WERI-Rb-1 (cell line): Measurements from ENCODE around the gene ZNF653.
"Not testable (repeated sequence)": the region's sequence is repeated elsewhere in the genome, so short reads cannot be mapped to it uniquely, and the experiment has no call there.

Experiments
- DNase-seq: peaks from one replicate; pipeline ENCODE4 v3.0.0-alpha.2; 2020
- H3K27ac ChIP-seq: fragments of 250-450 bp; sonication (Bioruptor Pico); 2 replicates; pipeline ENCODE4 v1.5.1; 2020; ENCODE audit warnings: mild to moderate bottlenecking, moderate library complexity
- H3K27me3 ChIP-seq: fragments of 250-450 bp; sonication (Bioruptor Pico); 2 replicates; pipeline ENCODE4 v1.5.1; 2021; ENCODE audit warnings: mild to moderate bottlenecking, low read depth, moderate library complexity; ENCODE audit not compliant: insufficient read depth, severe bottlenecking
- H3K36me3 ChIP-seq: fragments of 250-450 bp; sonication (Bioruptor Pico); 2 replicates; pipeline ENCODE4 v1.5.1; 2020; ENCODE audit warnings: mild to moderate bottlenecking, moderate library complexity
- H3K4me3 ChIP-seq: 2 replicates; pipeline ENCODE4 v1.5.1; 2011; ENCODE audit warnings: low read depth, mild to moderate bottlenecking, control low read depth, low read length
- H3K9me3 ChIP-seq: fragments of 250-450 bp; sonication (Bioruptor Pico); 2 replicates; pipeline ENCODE4 v1.5.1; 2021; ENCODE audit warnings: mild to moderate bottlenecking, moderate library complexity; ENCODE audit not compliant: severe bottlenecking
- TF ChIP-seq, protein P1 (sequence below): IDR thresholded peaks from 2 replicates; pipeline ENCODE4 v1.5.1; 2011; ENCODE audit warnings: low read depth, mild to moderate bottlenecking, control low read depth, inconsistent platforms, low read length

ZNF653 gene

DNA sequence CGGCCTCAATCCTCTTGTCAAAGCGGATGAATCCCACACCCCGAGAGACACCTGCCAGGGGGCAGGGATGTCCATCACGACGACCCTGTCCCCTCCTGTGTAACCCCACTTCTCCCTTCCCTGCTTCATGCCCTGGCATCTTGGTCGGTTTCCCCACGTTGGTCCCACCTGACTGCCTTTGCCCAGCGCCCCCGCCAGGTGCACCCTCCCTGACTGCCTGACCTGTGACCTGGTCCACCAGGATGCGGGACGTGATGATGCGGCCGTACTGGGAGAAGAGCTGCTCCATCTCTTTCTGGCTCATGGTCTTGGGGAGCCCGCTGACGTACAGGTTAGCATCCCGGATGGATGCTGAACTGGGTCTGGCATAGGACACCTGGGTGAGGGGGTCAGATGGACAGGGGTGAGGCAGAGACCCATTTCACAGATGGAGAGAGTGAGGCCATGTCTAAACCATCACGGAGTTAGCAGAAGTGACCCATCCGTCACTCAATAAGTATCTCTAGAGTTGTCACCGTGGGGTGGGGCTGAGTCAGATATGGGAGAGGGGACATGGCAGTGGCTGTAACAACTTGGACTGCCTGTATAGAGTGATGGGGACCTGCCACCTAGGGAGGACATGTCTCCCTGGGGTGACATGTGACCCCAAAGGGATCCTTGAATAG lies 47.3 kb downstream of the ZNF653 start:
- DNase-seq = no peak
- TF ChIP-seq, protein P1, sequence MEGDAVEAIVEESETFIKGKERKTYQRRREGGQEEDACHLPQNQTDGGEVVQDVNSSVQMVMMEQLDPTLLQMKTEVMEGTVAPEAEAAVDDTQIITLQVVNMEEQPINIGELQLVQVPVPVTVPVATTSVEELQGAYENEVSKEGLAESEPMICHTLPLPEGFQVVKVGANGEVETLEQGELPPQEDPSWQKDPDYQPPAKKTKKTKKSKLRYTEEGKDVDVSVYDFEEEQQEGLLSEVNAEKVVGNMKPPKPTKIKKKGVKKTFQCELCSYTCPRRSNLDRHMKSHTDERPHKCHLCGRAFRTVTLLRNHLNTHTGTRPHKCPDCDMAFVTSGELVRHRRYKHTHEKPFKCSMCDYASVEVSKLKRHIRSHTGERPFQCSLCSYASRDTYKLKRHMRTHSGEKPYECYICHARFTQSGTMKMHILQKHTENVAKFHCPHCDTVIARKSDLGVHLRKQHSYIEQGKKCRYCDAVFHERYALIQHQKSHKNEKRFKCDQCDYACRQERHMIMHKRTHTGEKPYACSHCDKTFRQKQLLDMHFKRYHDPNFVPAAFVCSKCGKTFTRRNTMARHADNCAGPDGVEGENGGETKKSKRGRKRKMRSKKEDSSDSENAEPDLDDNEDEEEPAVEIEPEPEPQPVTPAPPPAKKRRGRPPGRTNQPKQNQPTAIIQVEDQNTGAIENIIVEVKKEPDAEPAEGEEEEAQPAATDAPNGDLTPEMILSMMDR = no peak
- no peaks in the 10 kb centered on the region for H3K36me3 ChIP-seq
- H3K4me3 ChIP-seq = no peak overlapping the region
- H3K27me3 ChIP-seq = no peaks in the 10 kb centered on the region
- H3K9me3 ChIP-seq = no peaks in the 10 kb centered on the region
- no peak overlapping the region for H3K27ac ChIP-seq

DNA sequence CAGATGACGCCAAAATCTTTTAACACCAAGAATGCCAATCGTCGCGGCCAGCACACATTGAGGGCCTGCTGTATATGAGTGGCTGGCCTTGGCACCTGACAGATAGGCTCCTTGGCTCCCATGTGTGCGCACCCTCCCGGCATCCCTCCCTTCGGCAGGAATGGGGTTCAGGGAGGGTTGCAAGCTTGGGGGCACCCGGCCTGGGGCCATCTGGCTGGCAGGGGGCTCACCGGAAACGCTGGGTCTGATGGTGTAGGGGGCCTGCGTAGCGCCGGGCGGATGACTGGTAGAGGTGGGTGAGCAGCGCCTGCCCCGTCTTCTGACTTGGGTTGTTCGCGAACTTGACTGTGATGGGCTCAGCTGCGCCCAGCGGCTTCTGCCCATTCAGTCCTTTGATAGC lies 47.8 kb downstream of the ZNF653 start:
- TF ChIP-seq, protein P1 = no peak

DNA sequence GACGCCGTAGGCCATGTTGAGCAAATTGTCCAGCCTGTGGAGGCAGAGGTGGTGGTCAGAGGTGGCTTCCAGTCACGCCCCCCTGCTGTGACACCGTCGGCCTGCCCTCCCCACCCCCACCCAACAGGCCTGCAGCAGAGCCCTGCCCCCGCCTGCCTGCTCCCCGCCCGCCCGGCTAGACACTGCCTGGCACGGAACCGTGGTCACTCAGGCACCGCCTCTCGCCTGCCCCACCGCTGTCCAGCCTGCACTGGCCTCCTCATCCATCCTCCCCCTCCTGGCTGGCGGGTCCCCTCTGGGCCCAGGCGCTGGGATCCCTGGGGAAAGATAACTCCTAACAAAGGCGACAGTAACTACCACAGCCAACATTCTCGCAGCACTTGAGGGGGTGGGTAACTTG lies 48.5 kb downstream of the ZNF653 start:
- no peaks in the 10 kb centered on the region for H3K9me3 ChIP-seq
- H3K4me3 ChIP-seq = no peak overlapping the region
- H3K27ac ChIP-seq = no peak overlapping the region
- no peak for DNase-seq
- no peaks in the 10 kb centered on the region for H3K27me3 ChIP-seq
- no peaks in the 10 kb centered on the region for H3K36me3 ChIP-seq
- TF ChIP-seq, protein P1 = no peak

More for the DNA sequence above, 47.8 kb downstream of the ZNF653 start:
- Histone ChIP-seq H3K27me3 (no peaks in the 10 kb centered on the region), H3K9me3 (no peaks in the 10 kb centered on the region), H3K4me3 (no peak overlapping the region), H3K36me3 (no peaks in the 10 kb centered on the region), H3K27ac (no peak overlapping the region)
- DNase-seq = no peak

DNA sequence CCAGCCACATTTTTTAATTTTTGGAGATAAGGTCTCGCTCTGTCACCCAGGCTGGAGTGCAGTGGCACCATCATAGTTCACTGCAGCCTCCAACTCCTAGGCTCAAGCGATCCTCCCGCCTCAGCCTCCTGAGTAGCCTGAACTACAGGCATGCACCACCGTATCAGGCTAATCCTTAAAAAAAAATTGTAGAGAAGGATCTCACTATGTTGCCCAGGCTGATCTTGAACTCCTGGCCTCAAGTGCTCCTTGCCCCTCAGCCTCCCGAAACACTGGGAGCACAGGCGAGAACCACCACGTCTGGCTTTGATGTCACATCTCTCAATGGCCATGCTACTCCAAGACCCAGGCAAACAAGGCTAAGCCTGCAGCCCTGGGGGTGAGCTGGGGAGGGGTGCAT lies 49.0 kb downstream of the ZNF653 start:
- Histone ChIP-seq H3K27me3 (no peaks in the 10 kb centered on the region), H3K9me3 (no peaks in the 10 kb centered on the region), H3K36me3 (no peaks in the 10 kb centered on the region), H3K27ac (no peak overlapping the region), H3K4me3 (no peak overlapping the region)
- TF ChIP-seq, protein P1 = no peak
- DNase-seq = no peak

DNA sequence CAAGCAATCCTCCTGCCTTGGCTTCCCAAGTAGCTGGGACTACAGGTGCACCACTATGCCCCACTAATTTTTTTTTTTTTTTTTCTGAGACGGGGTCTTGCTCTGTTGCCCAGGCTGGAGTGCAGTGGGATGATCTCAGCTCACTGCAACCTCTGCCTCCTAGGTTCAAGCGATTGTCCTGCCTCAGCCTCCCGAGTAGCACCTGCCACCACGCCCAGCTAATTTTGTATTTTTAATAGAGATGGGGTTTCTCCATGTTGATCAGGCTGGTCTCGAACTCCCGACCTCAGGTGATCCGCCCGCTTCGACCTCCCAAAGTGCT lies 50.4 kb downstream of the ZNF653 start:
- DNase-seq, H3K27me3 ChIP-seq, H3K27ac ChIP-seq, H3K9me3 ChIP-seq, H3K36me3 ChIP-seq, H3K4me3 ChIP-seq: not testable (repeated sequence)

DNA sequence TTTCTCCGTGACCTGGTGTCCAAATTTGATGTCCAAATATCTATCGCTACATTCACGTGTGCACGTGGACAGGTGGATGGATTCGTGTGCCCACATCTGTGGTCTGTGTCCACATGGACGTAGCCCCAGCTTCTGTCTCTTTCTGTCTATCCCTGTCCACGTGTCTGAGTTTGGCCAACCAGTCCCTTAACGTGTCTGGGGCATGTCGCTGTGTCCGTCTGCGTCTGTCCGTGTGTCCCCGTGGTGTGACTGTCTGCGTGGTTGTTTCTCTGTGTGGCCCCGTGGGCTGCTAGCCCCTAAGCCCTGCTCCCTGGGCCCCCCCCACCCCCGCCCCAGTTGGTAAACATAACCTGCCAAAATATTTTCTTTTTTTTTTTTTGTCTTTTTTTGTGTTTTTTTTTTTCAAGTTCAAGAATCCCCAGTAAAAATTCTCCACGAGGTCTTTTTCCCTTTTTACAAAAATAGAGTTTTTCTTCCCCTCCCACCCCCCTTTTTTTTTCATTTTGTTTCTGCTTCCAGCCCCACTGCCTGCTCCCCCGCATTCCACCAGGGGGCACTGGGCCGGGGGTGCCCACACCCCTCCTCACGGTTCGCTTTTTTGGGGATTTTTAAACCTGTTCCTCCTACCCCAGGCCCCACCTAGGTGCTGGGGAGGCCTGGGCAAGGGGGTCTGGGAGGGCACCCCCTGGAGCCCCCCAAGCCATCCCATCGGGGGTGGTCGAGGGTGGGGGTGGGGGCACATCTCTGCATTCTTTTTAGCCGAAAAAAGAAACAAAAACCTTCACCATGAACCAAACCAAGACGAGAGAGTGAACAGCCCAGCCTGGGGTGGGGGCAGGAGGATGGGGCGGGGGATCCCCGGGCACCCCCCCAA lies 51.9 kb downstream of the ZNF653 start:
- H3K27ac ChIP-seq = no peak overlapping the region
- no peak overlapping the region for H3K4me3 ChIP-seq
- H3K9me3 ChIP-seq = no peaks in the 10 kb centered on the region
- H3K36me3 ChIP-seq = peaks cover 19% of the 10 kb centered on the region
- no peak for DNase-seq
- TF ChIP-seq, protein P1 = peak; percentile 55
- no peaks in the 10 kb centered on the region for H3K27me3 ChIP-seq
